Skeletal muscle satellite cell (primary cell): ENCODE data around the gene EXOC4.

Source experiments
- H3K27me3 ChIP-seq: 2 replicates; pipeline ENCODE4 v1.7.0; 2013; ENCODE audit warnings: low read length; ENCODE audit not compliant: control insufficient read depth, insufficient read depth
- H3K36me3 ChIP-seq: 2 replicates; pipeline ENCODE4 v1.7.0; 2013; ENCODE audit warnings: mild to moderate bottlenecking, control low read depth, low read length; ENCODE audit not compliant: insufficient read depth
- H3K4me1 ChIP-seq: 2 replicates; pipeline ENCODE4 v1.7.0; 2013; ENCODE audit warnings: low read length; ENCODE audit not compliant: control insufficient read depth, insufficient read depth
- H3K4me2 ChIP-seq: 2 replicates; pipeline ENCODE4 v1.7.0; 2013; ENCODE audit warnings: mild to moderate bottlenecking, low read length
- H3K4me3 ChIP-seq: 2 replicates; pipeline ENCODE4 v1.7.0; 2013; ENCODE audit warnings: low read length
- H3K9ac ChIP-seq: 2 replicates; pipeline ENCODE4 v1.7.0; 2013; ENCODE audit warnings: mild to moderate bottlenecking, low read depth, low read length, moderate library complexity
- H3K9me3 ChIP-seq: replicated peaks from 2 replicates; pipeline ENCODE4 v1.7.0; 2013; ENCODE audit warnings: mild to moderate bottlenecking, control low read depth, low read length

The EXOC4 gene

GRCh38 chr7:133475655-133476054 lies 222.8 kb downstream of the EXOC4 start:
- no peak overlapping the region for H3K4me2 ChIP-seq

GRCh38 chr7:133477791-133478190 lies 224.9 kb downstream of the EXOC4 start:
- Histone ChIP-seq H3K4me2 (no peak overlapping the region), H3K4me1 (peaks cover 5% of the 10 kb centered on the region), H3K27me3 (no peaks in the 10 kb centered on the region), H3K36me3 (peaks cover 4% of the 10 kb centered on the region), H3K9me3 (no peaks in the 10 kb centered on the region), H3K9ac (no peak overlapping the region), H3K4me3 (no peak overlapping the region)

More at GRCh38 chr7:133475655-133476054, 222.8 kb downstream of the EXOC4 start:
- Histone ChIP-seq H3K36me3 (peaks cover 4% of the 10 kb centered on the region), H3K9ac (no peak overlapping the region), H3K4me3 (no peak overlapping the region), H3K9me3 (no peaks in the 10 kb centered on the region), H3K27me3 (no peaks in the 10 kb centered on the region), H3K4me1 (no peaks in the 10 kb centered on the region)

- Histone ChIP-seq H3K4me2 (no peak overlapping the region), H3K4me3 (no peak overlapping the region), H3K36me3 (peaks cover 4% of the 10 kb centered on the region), H3K4me1 (peaks cover 5% of the 10 kb centered on the region), H3K9ac (no peak overlapping the region), H3K27me3 (no peaks in the 10 kb centered on the region), H3K9me3 (no peaks in the 10 kb centered on the region)
Observed at GRCh38 chr7:133478591-133479135, 225.8 kb downstream of the EXOC4 start.

GRCh38 chr7:133479456-133480065 lies 226.7 kb downstream of the EXOC4 start:
- Histone ChIP-seq H3K4me1 (peaks cover 5% of the 10 kb centered on the region), H3K36me3 (peaks cover 4% of the 10 kb centered on the region)

GRCh38 chr7:133480868-133481267 lies 228.0 kb downstream of the EXOC4 start:
- H3K27me3 ChIP-seq, result no peaks in the 10 kb centered on the region
- peaks cover 5% of the 10 kb centered on the region for H3K4me1 ChIP-seq
- H3K36me3 ChIP-seq, result peaks cover 4% of the 10 kb centered on the region
- no peaks in the 10 kb centered on the region for H3K9me3 ChIP-seq
- H3K4me2 ChIP-seq, result no peak overlapping the region
- no peak overlapping the region for H3K9ac ChIP-seq
- H3K4me3 ChIP-seq, result no peak overlapping the region

More at GRCh38 chr7:133479456-133480065, 226.7 kb downstream of the EXOC4 start:
- H3K4me3 ChIP-seq, result no peak overlapping the region
- no peak overlapping the region for H3K9ac ChIP-seq
- H3K9me3 ChIP-seq, result no peaks in the 10 kb centered on the region
- no peak overlapping the region for H3K4me2 ChIP-seq
- H3K27me3 ChIP-seq, result no peaks in the 10 kb centered on the region

GRCh38 chr7:133481676-133482075 lies 228.8 kb downstream of the EXOC4 start:
- Histone ChIP-seq H3K4me3 (no peak overlapping the region), H3K9me3 (no peaks in the 10 kb centered on the region), H3K4me1 (peaks cover 5% of the 10 kb centered on the region), H3K4me2 (no peak overlapping the region), H3K27me3 (no peaks in the 10 kb centered on the region), H3K9ac (no peak overlapping the region), H3K36me3 (no peaks in the 10 kb centered on the region)

GRCh38 chr7:133482599-133482998 lies 229.7 kb downstream of the EXOC4 start:
- Histone ChIP-seq H3K4me2 (no peak overlapping the region), H3K9me3 (no peaks in the 10 kb centered on the region), H3K9ac (no peak overlapping the region), H3K4me3 (no peak overlapping the region), H3K4me1 (peaks cover 5% of the 10 kb centered on the region), H3K36me3 (no peaks in the 10 kb centered on the region), H3K27me3 (no peaks in the 10 kb centered on the region)

- Histone ChIP-seq H3K4me3 (no peak overlapping the region), H3K9me3 (no peaks in the 10 kb centered on the region), H3K4me1 (peaks cover 5% of the 10 kb centered on the region), H3K4me2 (no peak overlapping the region), H3K9ac (no peak overlapping the region), H3K27me3 (no peaks in the 10 kb centered on the region), H3K36me3 (no peaks in the 10 kb centered on the region)
Observed at GRCh38 chr7:133484086-133484485, 231.2 kb downstream of the EXOC4 start.

- H3K4me1 ChIP-seq, result peaks cover 3% of the 10 kb centered on the region
- no peaks in the 10 kb centered on the region for H3K27me3 ChIP-seq
- H3K9ac ChIP-seq, result no peak overlapping the region
- no peak overlapping the region for H3K4me2 ChIP-seq
- no peaks in the 10 kb centered on the region for H3K36me3 ChIP-seq
- H3K9me3 ChIP-seq, result no peaks in the 10 kb centered on the region
- H3K4me3 ChIP-seq, result no peak overlapping the region
Observed at GRCh38 chr7:133489906-133490305, 237.0 kb downstream of the EXOC4 start.

GRCh38 chr7:133491201-133491691 lies 238.4 kb downstream of the EXOC4 start:
- Histone ChIP-seq H3K4me3 (no peak overlapping the region), H3K9me3 (no peaks in the 10 kb centered on the region), H3K4me1 (peaks cover 3% of the 10 kb centered on the region), H3K36me3 (no peaks in the 10 kb centered on the region), H3K27me3 (no peaks in the 10 kb centered on the region), H3K4me2 (no peak overlapping the region), H3K9ac (no peak overlapping the region)

- H3K36me3 ChIP-seq, result no peaks in the 10 kb centered on the region
- H3K27me3 ChIP-seq, result no peaks in the 10 kb centered on the region
- no peak overlapping the region for H3K4me3 ChIP-seq
- H3K4me1 ChIP-seq, result peaks cover 3% of the 10 kb centered on the region
- no peaks in the 10 kb centered on the region for H3K9me3 ChIP-seq
- no peak overlapping the region for H3K4me2 ChIP-seq
- H3K9ac ChIP-seq, result no peak overlapping the region
Observed at GRCh38 chr7:133491846-133492652, 239.2 kb downstream of the EXOC4 start.
